ENCODE measurements around the gene AADAT. TPM values are rescaled to one million over a fixed set of nuclear protein-coding genes. Genes with fewer than 3 reads are reported as not detected.
"Not testable (repeated sequence)": the region's sequence is repeated elsewhere in the genome, so short reads cannot be mapped to it uniquely, and the experiment has no call there.

AADAT gene
- total and polyA plus RNA-seq, 4 donors, result 3.8 to 16.1 (median 12.4) TPM

DNA sequence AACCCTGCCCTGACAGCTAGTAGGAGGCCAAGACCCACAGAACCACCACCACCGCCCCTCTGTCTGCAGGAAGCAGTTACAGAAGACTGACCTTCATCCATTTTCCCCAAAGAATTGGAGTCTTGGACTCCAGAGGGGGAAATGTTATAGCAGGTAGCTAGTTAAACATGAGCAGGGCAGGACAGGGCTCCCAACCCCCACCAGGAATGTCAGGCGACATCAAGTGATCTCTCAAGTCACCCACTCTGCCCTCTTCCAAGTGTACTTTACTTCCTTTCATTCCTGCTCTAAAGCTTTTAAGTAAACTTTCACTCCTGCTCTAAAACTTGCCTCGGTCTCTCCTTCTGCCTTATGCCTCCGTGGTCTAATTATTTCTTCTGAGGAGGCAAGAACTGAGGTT lies 17.1 kb upstream of the AADAT start:
- no peak for DNase-seq (ENCODE audit: low spot score)
- no peak overlapping the region for H3K4me3 ChIP-seq (ENCODE audit: low read depth in 1 of 3, low read length in 3 of 3)
- WGBS, result 84% methylated on average over 4 of the region's 4 CpGs
- no peak overlapping the region for H3K9ac ChIP-seq (ENCODE audit: low read depth in 1 of 2, low read length in 2 of 2)
- no peaks in the 10 kb centered on the region for H3K9me3 ChIP-seq (ENCODE audit: control insufficient read depth in 4 of 4, low read length in 3 of 4)
- no peaks in the 10 kb centered on the region for H3K27me3 ChIP-seq (ENCODE audit: control insufficient read depth in 4 of 4, insufficient read depth in 4 of 4, low read length in 3 of 4)
- no peak for TF ChIP-seq EGR1 (IDR thresholded peaks at IDR 0.05; ENCODE audit: low read depth in 2 of 2)
- TF ChIP-seq, protein P1, sequence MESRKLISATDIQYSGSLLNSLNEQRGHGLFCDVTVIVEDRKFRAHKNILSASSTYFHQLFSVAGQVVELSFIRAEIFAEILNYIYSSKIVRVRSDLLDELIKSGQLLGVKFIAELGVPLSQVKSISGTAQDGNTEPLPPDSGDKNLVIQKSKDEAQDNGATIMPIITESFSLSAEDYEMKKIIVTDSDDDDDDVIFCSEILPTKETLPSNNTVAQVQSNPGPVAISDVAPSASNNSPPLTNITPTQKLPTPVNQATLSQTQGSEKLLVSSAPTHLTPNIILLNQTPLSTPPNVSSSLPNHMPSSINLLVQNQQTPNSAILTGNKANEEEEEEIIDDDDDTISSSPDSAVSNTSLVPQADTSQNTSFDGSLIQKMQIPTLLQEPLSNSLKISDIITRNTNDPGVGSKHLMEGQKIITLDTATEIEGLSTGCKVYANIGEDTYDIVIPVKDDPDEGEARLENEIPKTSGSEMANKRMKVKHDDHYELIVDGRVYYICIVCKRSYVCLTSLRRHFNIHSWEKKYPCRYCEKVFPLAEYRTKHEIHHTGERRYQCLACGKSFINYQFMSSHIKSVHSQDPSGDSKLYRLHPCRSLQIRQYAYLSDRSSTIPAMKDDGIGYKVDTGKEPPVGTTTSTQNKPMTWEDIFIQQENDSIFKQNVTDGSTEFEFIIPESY (IDR thresholded peaks at IDR 0.05), result no peak
- TF ChIP-seq GABPA (IDR thresholded peaks at IDR 0.05 in 1 of 2, conservative IDR thresholded peaks at IDR 0.05 in 1 of 2), result no peak
- TF ChIP-seq YY1 (IDR thresholded peaks at IDR 0.05), result no peak
- H3K27ac ChIP-seq (ENCODE audit: low read depth in 1 of 2, low read length in 2 of 2), result no peak overlapping the region
- peaks cover 5 to 9% (median 8%) of the 10 kb centered on the region in 4 donors for H3K4me1 ChIP-seq (ENCODE audit: control insufficient read depth in 4 of 4, insufficient read depth in 4 of 4, low read length in 3 of 4)
- H3K36me3 ChIP-seq (ENCODE audit: control insufficient read depth in 4 of 4, insufficient read depth in 3 of 4, low read depth in 1 of 4, low read length in 3 of 4), result no peaks in the 10 kb centered on the region

DNA sequence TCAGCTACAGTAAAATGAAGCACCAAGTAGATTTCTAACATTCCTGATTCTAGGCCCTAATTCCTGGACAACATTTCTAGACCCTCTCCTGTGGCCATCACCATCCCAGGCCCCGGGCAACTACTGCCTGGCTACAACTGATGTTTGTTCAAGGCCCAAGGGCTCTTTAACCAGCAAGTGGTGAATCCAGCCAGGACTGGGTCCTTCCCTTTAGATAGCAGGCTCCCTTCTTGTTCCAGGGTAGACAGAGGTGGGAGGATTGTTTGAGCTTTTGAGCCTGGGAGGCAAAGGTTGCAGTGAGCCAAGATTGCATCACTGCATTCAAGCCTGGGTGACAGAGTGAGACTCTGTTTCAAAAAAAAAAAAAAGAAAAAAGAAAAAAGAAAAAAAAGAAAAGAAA lies 12.7 kb upstream of the AADAT start:
- Histone ChIP-seq H3K27ac (ENCODE audit: low read depth in 1 of 2, low read length in 2 of 2) (peak overlapping the region; percentile 2 to 10), H3K9me3 (ENCODE audit: control insufficient read depth in 4 of 4, low read length in 3 of 4) (no peaks in the 10 kb centered on the region), H3K27me3 (ENCODE audit: control insufficient read depth in 4 of 4, insufficient read depth in 4 of 4, low read length in 3 of 4) (no peaks in the 10 kb centered on the region), H3K9ac (ENCODE audit: low read depth in 1 of 2, low read length in 2 of 2) (no peak overlapping the region), H3K4me3 (ENCODE audit: low read depth in 1 of 3, low read length in 3 of 3) (no peak overlapping the region), H3K36me3 (ENCODE audit: control insufficient read depth in 4 of 4, insufficient read depth in 3 of 4, low read depth in 1 of 4, low read length in 3 of 4) (no peaks in the 10 kb centered on the region), H3K4me1 (ENCODE audit: control insufficient read depth in 4 of 4, insufficient read depth in 4 of 4, low read length in 3 of 4) (peaks cover 5 to 9% (median 8%) of the 10 kb centered on the region in 4 donors)
- peak; percentile 50 for DNase-seq (ENCODE audit: low spot score)
- TF ChIP-seq, protein P1 (IDR thresholded peaks at IDR 0.05), result peak; percentile 52
- TF ChIP-seq, protein P2, sequence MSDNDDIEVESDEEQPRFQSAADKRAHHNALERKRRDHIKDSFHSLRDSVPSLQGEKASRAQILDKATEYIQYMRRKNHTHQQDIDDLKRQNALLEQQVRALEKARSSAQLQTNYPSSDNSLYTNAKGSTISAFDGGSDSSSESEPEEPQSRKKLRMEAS (IDR thresholded peaks at IDR 0.05), result peak; percentile 64
- peak; percentile 99 for TF ChIP-seq HNF4A (conservative IDR thresholded peaks at IDR 0.05)
- TF ChIP-seq FOXA2 (IDR thresholded peaks at IDR 0.05), result no peak
- TF ChIP-seq RAD21 (IDR thresholded peaks at IDR 0.05), result peak; percentile 30 to 35
- peak; percentile 73 for TF ChIP-seq YY1 (IDR thresholded peaks at IDR 0.05)
- TF ChIP-seq EGR1 (IDR thresholded peaks at IDR 0.05; ENCODE audit: low read depth in 2 of 2), result peak in 1 of 2 donors; percentile 75
- peak; percentile 73 to 80 for TF ChIP-seq RXRA (IDR thresholded peaks at IDR 0.05)
- TF ChIP-seq GABPA (IDR thresholded peaks at IDR 0.05 in 1 of 2, conservative IDR thresholded peaks at IDR 0.05 in 1 of 2), result peak in 1 of 2 donors; percentile 38
- TF ChIP-seq, protein P3, sequence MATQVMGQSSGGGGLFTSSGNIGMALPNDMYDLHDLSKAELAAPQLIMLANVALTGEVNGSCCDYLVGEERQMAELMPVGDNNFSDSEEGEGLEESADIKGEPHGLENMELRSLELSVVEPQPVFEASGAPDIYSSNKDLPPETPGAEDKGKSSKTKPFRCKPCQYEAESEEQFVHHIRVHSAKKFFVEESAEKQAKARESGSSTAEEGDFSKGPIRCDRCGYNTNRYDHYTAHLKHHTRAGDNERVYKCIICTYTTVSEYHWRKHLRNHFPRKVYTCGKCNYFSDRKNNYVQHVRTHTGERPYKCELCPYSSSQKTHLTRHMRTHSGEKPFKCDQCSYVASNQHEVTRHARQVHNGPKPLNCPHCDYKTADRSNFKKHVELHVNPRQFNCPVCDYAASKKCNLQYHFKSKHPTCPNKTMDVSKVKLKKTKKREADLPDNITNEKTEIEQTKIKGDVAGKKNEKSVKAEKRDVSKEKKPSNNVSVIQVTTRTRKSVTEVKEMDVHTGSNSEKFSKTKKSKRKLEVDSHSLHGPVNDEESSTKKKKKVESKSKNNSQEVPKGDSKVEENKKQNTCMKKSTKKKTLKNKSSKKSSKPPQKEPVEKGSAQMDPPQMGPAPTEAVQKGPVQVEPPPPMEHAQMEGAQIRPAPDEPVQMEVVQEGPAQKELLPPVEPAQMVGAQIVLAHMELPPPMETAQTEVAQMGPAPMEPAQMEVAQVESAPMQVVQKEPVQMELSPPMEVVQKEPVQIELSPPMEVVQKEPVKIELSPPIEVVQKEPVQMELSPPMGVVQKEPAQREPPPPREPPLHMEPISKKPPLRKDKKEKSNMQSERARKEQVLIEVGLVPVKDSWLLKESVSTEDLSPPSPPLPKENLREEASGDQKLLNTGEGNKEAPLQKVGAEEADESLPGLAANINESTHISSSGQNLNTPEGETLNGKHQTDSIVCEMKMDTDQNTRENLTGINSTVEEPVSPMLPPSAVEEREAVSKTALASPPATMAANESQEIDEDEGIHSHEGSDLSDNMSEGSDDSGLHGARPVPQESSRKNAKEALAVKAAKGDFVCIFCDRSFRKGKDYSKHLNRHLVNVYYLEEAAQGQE (IDR thresholded peaks at IDR 0.05), result peak; percentile 71
- peak; percentile 91 for TF ChIP-seq SP1 (IDR thresholded peaks at IDR 0.05)
- peak; percentile 62 for TF ChIP-seq TAF1 (conservative IDR thresholded peaks at IDR 0.05)
- TF ChIP-seq, protein P4, sequence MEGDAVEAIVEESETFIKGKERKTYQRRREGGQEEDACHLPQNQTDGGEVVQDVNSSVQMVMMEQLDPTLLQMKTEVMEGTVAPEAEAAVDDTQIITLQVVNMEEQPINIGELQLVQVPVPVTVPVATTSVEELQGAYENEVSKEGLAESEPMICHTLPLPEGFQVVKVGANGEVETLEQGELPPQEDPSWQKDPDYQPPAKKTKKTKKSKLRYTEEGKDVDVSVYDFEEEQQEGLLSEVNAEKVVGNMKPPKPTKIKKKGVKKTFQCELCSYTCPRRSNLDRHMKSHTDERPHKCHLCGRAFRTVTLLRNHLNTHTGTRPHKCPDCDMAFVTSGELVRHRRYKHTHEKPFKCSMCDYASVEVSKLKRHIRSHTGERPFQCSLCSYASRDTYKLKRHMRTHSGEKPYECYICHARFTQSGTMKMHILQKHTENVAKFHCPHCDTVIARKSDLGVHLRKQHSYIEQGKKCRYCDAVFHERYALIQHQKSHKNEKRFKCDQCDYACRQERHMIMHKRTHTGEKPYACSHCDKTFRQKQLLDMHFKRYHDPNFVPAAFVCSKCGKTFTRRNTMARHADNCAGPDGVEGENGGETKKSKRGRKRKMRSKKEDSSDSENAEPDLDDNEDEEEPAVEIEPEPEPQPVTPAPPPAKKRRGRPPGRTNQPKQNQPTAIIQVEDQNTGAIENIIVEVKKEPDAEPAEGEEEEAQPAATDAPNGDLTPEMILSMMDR (IDR thresholded peaks at IDR 0.05; ENCODE audit: low read depth, low read length, missing input control), result no peak
- TF ChIP-seq NR2F2 (IDR thresholded peaks at IDR 0.05), result no peak
- TF ChIP-seq HNF4G (IDR thresholded peaks at IDR 0.05), result peak; percentile 91
- TF ChIP-seq FOXA1 (IDR thresholded peaks at IDR 0.05), result no peak
- TF ChIP-seq, protein P5, sequence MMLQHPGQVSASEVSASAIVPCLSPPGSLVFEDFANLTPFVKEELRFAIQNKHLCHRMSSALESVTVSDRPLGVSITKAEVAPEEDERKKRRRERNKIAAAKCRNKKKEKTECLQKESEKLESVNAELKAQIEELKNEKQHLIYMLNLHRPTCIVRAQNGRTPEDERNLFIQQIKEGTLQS (IDR thresholded peaks at IDR 0.05), result peak; percentile 95
- TF ChIP-seq JUND (IDR thresholded peaks at IDR 0.05), result peak; percentile 51 to 78
- WGBS, result 41% methylated on average over 1 of the region's 1 CpG

DNA sequence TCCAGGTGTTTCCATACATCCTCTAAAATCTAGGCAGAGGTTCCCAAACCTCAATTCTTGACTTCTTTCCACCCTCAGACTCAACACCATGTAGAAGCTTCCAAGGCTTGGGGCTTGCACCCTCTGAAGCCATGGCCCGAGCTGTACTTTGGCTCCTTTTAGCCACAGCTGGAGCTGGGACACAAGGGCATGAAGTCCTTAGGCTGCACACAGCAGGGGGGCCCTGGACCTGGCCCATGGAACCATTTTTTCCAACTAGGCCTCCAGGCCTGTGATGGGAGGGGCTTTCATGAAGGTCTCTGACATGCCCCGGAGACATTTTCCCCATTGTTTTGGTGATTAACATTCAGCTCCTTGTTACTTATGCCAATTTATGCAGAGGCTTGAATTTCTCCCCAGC lies 8.4 kb upstream of the AADAT start:
- H3K4me1 ChIP-seq (ENCODE audit: control insufficient read depth in 4 of 4, insufficient read depth in 4 of 4, low read length in 3 of 4); H3K27ac ChIP-seq (ENCODE audit: low read depth in 1 of 2, low read length in 2 of 2); H3K36me3 ChIP-seq (ENCODE audit: control insufficient read depth in 4 of 4, insufficient read depth in 3 of 4, low read depth in 1 of 4, low read length in 3 of 4); H3K27me3 ChIP-seq (ENCODE audit: control insufficient read depth in 4 of 4, insufficient read depth in 4 of 4, low read length in 3 of 4); H3K9ac ChIP-seq (ENCODE audit: low read depth in 1 of 2, low read length in 2 of 2); H3K4me3 ChIP-seq (ENCODE audit: low read depth in 1 of 3, low read length in 3 of 3); H3K9me3 ChIP-seq (ENCODE audit: control insufficient read depth in 4 of 4, low read length in 3 of 4); DNase-seq (ENCODE audit: low spot score): not testable (repeated sequence)
- WGBS, result 98% methylated on average over 2 of the region's 2 CpGs

Measured in liver (tissue), 9 donors.